ENCODE measurements around the gene TBC1D22A. TPM values are rescaled to one million over a fixed set of nuclear protein-coding genes. Genes with fewer than 3 reads are reported as not detected.

TBC1D22A gene
- total and polyA plus RNA-seq, 9 donors = 12.5 to 25.6 (median 18.5) TPM

DNA sequence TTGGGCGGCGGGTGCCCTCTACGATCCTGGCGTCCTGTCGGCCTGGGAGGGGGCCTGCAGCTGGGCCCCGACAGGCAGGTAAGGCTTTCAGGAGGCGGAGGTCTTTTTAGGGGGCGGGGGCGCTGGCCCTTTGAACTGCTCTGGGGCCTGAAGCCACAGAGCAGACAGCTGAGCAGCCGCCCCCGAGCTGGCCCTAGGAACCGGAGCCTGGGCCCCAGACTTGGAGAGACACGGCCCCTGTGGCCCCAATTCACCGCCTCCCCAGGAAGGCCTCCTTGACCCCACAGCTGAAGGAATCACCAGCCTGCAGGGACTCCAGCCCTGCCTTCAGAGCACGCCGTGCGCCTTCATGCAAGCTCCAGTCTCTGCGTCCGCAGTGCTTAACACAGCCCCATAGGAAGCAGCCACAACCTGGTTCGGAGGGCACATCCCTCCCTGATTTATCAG, 23.8 kb upstream of the TBC1D22A start:
- TF ChIP-seq, protein P1, sequence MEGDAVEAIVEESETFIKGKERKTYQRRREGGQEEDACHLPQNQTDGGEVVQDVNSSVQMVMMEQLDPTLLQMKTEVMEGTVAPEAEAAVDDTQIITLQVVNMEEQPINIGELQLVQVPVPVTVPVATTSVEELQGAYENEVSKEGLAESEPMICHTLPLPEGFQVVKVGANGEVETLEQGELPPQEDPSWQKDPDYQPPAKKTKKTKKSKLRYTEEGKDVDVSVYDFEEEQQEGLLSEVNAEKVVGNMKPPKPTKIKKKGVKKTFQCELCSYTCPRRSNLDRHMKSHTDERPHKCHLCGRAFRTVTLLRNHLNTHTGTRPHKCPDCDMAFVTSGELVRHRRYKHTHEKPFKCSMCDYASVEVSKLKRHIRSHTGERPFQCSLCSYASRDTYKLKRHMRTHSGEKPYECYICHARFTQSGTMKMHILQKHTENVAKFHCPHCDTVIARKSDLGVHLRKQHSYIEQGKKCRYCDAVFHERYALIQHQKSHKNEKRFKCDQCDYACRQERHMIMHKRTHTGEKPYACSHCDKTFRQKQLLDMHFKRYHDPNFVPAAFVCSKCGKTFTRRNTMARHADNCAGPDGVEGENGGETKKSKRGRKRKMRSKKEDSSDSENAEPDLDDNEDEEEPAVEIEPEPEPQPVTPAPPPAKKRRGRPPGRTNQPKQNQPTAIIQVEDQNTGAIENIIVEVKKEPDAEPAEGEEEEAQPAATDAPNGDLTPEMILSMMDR (IDR thresholded peaks at IDR 0.05) = no peak
- Histone ChIP-seq H3K4me1 (ENCODE audit: insufficient read depth) (peaks cover 20% of the 10 kb centered on the region), H3K9me3 (no peaks in the 10 kb centered on the region), H3K27me3 (no peaks in the 10 kb centered on the region), H3K27ac (peak overlapping the region; percentile 86 to 93), H3K36me3 (no peaks in the 10 kb centered on the region), H3K4me3 (peak overlapping the region; percentile 69)
- intact Hi-C loops (cut with DNase I) = no loop called here
- DNase-seq = peak in 1 of 5 donors; percentile 47
- WGBS, 3 donors = 12 to 14% (median 14%) methylated on average over 14 to 20 of the region's 20 CpGs

DNA sequence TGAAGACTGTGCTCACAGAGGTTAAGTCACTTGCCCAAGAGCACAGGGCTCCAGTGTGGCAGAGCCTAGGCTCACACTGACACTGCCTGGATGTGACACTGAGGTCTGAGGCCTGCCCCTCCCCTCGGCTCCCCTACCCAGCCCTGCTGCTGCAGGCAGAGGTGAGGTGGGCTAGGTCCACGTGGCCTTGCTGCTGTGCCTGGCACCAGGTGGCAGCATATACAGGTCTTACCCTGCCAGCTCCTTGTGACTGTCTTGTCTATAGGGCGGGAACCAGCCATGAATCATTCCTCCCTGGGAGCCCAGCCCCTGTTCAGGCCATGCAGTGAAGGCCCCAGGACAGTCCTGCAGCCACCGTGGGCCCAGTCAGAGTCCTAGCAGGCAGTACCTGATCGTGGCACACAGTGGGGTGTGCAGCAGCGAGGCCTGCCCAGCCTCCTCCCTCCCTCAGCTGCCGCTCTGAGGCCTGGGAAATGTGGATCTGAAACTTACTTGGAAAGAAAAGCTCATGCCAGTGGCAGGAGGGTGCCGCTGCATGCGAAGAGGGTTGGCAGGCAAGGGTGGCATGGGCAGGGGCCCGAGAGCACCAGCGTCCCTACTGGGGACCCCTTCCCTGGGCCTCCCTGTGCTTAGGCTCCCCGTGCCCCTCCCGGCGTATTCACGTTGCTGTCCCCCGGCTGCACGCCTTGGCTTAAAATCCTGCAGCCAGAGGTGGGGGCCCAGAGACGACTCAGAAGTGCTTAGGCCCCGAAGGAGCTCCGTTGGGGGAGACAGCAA, 23.2 kb upstream of the TBC1D22A start:
- TF ChIP-seq EP300 (IDR thresholded peaks at IDR 0.05) = no peak
- no peak for TF ChIP-seq POLR2A (IDR thresholded peaks at IDR 0.05)
- TF ChIP-seq, protein P1 (IDR thresholded peaks at IDR 0.05) = no peak
- Histone ChIP-seq H3K9me3 (no peaks in the 10 kb centered on the region), H3K36me3 (no peaks in the 10 kb centered on the region), H3K27me3 (no peaks in the 10 kb centered on the region), H3K27ac (peak overlapping the region; percentile 86 to 93), H3K4me3 (peak overlapping the region; percentile 69), H3K4me1 (ENCODE audit: insufficient read depth) (peaks cover 19% of the 10 kb centered on the region)
- WGBS, 3 donors = 76 to 83% (median 82%) methylated on average over 20 of the region's 20 CpGs
- intact Hi-C loops (cut with DNase I) = no loop called here
- peak in 4 of 5 donors; percentile 29 to 52 (median 46) for DNase-seq

DNA sequence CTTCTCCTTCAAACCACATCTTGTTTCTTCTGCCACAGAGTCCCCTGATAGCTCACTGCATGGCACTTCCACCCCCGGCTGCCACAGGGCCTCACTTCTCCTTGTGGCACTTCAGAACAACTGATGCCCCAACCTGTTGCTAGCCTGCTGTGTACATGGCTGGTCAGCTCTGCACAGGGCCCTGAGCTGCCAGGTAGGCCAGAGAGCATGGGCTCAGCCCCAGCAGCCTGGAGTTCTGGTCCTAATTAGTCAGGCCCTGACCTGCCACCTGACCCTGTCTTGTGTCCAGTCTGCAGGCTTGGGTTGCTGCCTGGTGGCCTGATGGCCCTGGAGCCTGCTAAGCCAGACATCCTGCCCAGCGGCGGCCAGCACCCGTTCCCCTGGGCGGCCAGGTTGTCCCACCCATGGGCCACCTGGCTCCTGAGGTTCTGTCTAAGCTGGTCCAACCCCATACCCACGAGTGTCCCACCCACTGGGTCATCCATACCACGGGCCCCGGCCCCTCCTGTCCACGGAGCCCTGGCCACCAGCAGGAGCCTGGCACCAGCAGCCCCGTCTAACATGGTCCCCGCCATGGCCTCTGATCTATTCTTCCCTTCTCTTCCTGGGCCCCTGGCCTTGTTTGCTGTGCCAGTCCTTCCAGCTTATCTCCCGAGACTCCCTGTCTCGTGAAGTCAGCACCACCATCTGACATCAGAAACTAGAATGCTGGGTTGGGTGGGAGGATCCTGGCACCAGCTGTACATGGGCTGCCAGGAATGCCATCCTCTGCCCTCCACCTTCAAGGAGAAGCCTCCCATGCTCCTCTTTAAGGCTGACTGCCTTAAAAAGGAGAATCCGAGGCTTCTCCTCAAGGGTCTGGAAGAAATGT, 21.3 kb upstream of the TBC1D22A start:
- WGBS, 3 donors = 81 to 89% (median 87%) methylated on average over 14 of the region's 14 CpGs
- Histone ChIP-seq H3K27me3 (no peaks in the 10 kb centered on the region), H3K9me3 (no peaks in the 10 kb centered on the region), H3K27ac (no peak overlapping the region), H3K4me1 (ENCODE audit: insufficient read depth) (peaks cover 8% of the 10 kb centered on the region), H3K36me3 (no peaks in the 10 kb centered on the region), H3K4me3 (no peak overlapping the region)
- no peak for TF ChIP-seq EP300 (IDR thresholded peaks at IDR 0.05)
- TF ChIP-seq, protein P1 (IDR thresholded peaks at IDR 0.05) = no peak
- TF ChIP-seq POLR2A (IDR thresholded peaks at IDR 0.05) = no peak
- no peak for DNase-seq
- intact Hi-C loops (cut with DNase I) = no loop called here

DNA sequence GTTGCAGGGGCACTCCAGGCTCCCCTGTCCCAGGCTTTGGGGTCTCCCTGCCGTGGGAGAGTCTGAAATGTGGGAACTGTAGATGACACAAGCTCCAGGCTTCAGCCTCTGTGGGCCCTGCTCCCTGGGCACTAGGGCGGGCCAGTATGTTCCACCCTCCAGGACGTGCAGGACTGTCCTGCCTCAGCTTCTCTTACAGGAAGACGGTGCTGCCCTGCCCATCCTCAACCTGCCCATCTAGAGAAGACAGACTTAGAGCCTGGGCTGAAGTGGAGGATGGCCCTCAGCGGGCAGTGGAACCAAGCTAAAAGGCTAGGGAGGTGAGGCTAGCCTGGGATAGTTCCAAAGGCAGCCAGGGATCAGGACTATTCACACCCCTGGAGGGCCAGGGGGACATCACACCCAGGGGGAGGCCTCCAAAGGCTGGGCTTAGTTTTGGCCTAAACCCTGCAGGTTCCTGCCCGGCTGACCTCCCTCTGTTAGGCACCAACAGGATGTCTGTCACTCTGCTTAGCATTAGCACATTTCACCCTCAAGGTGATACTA, 20.4 kb upstream of the TBC1D22A start:
- Histone ChIP-seq H3K9me3 (no peaks in the 10 kb centered on the region), H3K36me3 (no peaks in the 10 kb centered on the region), H3K27ac (no peak overlapping the region), H3K4me3 (no peak overlapping the region), H3K4me1 (ENCODE audit: insufficient read depth) (peaks cover 2% of the 10 kb centered on the region), H3K27me3 (no peaks in the 10 kb centered on the region)
- intact Hi-C loops (cut with DNase I) = no loop called here
- 72 to 81% (median 77%) methylated on average over 5 to 6 of the region's 6 CpGs for WGBS, 3 donors
- no peak for TF ChIP-seq POLR2A (IDR thresholded peaks at IDR 0.05)
- no peak for TF ChIP-seq EP300 (IDR thresholded peaks at IDR 0.05)
- TF ChIP-seq, protein P1 (IDR thresholded peaks at IDR 0.05) = no peak
- DNase-seq = no peak

Data from ovary (tissue), 9 donors.